NCI-H1436 treated with DMSO at 0.1 percent for 48 hours (cell line): ENCODE data around the gene HGFAC.
"Not testable (repeated sequence)": the region's sequence is repeated elsewhere in the genome, so short reads cannot be mapped to it uniquely, and the experiment has no call there.

Source experiments
- DNase-seq: peaks from one replicate; lab custom pipeline; 2025; lab: John Stamatoyannopoulos, UW

The HGFAC gene

DNA sequence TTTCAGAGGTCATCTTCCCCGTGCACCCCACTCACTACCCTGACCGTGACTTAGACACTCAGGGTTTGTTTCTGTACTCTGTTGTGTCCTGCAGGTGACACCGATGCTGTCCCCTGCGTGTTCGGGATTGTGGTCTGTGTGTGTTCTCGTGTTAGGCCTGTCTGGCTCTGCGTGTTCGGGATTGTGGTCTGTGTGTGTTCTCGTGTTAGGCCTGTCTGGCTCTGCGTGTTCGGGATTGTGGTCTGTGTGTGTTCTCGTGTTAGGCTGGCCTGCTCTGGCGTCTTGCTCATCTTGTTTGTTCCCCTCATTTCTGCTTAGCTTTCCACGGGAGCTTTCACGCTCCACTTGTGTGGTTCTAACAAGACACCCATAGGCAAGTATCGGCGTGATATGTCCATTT lies 30.6 kb upstream of the HGFAC start:
- not testable (repeated sequence) for DNase-seq

DNA sequence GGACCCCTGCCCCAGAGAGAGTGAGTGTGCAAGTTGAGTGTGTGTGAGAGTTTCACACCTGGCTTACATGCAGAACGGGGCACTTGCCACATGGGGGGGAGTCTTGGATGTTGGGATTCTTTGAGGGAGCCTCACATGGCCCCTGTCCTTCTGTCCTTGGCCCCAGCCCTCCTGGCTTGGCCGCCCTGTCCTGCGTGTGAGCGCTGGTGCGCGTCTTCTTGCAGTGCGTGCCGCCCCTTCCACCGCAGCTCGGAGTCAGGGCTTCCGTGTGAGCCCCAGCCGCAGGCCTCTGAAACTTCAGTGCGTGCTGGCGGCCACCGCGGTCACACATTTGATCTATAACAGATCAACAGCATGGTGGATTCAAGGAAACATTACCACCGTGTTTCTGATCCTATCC lies 30.1 kb upstream of the HGFAC start:
- DNase-seq, result no peak

DNA sequence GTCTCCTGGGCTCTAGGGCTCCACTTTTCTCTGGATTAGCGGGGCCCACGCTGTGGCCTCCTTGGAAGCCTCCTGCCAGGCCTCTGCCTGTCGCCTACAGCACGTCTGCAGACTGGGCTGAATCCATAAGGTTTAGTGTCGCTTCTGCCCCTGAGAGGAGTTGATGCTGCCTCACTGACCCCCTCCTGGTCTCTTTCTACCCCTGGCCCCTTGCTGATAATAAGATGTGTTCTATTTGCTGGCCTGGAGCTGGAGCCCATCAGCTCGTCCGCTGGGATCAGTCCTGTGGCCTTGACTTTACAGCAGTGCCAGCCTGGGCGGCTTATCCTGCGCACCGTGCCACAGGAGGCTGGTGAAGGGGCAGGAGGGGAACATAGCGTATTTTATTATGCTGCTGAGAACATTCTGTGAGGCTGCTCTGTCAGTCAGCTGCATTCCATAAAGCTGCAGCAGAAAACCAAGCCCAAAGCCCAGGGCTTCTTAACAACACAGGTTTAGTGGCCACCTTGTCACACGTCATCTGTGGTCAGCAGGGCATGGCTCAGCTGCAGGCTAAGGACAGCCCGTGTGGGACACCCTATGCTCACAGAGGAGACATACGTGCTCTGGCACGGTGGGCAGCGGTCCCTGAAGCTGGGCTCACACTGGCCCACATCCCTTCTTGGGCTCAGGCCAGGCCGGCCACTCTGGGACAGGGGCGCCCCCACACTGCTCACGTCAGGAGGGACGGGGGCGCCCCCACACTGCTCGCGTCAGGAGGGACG lies 29.3 kb upstream of the HGFAC start:
- no peak for DNase-seq

- no peak for DNase-seq
Observed at GRCh38 chr4:3413217-3413671, 28.5 kb upstream of the HGFAC start.

DNA sequence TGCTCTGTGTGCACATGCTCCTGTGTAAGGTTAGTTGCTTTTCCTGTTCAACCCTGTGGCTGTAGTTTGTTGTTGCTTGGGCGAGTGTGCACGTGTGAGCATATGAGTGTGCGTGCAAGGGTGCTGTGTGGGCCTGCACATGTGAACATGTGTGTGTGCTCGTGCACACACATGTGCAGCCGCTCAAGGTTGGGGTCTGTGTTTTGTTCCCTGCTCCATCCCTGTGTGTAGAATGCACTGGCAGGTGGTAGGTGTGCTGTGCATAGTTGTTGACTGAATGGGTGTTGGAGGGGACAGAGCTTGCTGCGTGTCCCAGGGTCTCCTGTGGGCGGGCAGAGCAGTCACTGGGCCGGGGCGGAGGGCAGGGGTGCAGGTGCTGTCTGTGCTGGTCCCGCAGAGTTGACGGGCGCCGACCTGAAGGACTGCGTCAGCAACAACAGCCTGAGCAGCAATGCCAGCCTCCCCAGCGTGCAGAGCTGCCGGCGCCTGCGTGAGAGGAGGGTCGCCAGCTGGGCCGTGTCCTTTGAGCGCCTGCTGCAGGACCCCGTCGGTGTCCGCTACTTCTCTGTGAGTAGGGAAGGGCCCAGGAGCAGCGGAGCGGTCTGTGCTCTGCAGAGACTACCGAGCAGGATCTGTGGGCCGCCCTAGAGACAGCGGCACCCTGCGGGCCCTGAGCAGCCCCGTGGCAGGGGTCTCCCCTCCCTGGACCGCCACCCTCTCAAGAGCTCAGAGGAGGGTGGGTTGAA lies 27.9 kb upstream of the HGFAC start:
- DNase-seq, result no peak

DNA sequence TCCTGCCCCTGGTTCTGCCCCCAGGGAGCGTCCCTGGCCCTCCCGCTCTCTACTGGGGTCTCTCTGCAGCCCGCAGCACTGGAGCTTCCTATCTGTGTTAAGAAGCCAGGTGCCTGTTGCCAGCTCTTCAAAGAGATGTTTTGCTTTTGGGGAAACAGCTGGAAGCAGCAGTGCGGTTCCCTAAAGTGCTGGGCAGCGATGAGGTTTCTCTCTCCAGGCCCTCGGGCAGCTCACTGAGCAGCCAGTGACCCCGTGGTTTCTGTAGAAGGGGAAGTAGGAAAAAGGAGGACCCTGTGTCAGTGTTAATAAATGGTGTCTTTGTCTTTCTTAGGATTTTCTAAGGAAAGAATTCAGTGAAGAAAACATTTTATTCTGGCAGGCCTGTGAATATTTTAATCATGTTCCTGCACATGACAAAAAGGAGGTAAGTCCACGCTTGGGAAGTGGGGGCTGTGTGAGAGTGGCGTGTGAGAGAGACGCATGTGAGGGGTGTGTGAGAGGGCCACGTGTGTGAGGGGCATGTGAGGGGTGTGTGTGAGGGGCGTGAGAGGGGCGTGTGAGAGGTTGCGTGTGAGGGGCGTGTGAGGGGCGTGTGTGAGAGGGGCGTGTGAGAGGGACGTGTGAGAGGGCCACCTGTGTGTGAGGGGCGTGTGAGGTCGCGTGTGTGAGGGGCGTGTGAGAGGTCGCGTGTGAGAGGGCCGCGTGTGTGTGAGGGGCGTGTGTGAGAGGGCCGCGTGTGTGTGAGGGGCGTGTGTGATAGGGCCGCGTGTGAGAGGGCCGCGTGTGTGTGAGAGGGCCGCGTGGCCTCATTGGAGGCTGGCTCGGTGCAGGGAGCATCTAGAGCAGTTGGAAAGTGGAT lies 27.1 kb upstream of the HGFAC start:
- no peak for DNase-seq

GRCh38 chr4:3415471-3416141 lies 26.2 kb upstream of the HGFAC start:
- DNase-seq, result no peak

GRCh38 chr4:3416270-3416669 lies 25.5 kb upstream of the HGFAC start:
- DNase-seq, result no peak

- no peak for DNase-seq
Observed at GRCh38 chr4:3416821-3417221, 24.9 kb upstream of the HGFAC start.

DNA sequence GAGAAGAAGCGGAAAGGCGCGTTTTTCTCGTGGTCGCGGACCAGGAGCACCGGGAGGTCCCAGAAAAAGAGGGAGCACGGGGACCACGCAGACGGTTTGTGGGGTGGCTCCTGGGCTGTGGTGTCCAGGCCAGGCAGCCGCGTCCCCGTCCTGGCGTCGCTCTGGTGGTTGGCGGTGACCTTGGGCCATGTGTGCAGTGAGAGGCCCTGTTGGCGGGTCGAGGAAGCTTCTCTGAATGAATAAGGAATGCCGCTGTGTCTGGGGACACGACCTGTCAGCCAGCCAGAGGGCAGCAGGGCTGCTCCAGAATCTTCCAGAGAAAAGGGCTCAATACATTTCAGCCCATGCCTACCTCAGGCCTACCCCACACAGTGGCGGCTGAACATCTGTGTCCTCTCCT lies 24.3 kb upstream of the HGFAC start:
- no peak for DNase-seq

DNA sequence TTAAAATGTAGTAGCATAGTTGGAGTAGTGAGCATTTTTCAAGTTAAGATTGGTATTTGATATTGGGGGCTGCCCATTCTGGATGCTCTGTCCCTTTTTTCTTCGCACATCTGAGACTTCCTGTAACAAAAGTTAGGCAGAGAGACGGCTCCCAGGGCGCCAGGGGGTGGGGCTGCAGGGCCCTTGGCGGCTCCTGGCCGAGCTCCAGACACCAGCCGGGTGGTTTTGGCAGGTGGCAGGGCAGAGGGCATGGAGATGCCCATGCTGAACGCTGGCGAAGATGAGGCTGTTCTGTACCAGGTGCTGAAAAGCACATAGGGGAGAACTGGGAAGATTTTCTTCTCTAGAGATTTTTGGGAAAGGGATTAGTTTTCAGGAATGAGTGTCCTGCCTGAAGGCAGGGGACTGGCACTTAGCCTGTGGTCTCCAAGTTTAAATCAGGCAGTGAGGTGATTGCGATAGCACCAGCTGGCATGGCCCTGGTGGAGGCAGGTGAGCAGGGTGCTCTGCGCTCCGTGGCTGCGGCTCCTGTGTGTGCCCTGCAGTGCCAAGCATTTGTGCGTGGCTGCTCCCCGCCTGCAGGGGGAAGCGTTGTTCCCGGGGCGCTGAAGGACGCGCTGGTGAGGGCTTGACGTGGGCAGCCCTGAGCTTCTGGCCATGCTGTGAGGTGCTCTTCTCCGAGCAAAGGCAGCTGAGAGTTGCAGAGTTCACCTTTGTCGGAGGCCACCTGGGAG lies 23.6 kb upstream of the HGFAC start:
- no peak for DNase-seq

DNA sequence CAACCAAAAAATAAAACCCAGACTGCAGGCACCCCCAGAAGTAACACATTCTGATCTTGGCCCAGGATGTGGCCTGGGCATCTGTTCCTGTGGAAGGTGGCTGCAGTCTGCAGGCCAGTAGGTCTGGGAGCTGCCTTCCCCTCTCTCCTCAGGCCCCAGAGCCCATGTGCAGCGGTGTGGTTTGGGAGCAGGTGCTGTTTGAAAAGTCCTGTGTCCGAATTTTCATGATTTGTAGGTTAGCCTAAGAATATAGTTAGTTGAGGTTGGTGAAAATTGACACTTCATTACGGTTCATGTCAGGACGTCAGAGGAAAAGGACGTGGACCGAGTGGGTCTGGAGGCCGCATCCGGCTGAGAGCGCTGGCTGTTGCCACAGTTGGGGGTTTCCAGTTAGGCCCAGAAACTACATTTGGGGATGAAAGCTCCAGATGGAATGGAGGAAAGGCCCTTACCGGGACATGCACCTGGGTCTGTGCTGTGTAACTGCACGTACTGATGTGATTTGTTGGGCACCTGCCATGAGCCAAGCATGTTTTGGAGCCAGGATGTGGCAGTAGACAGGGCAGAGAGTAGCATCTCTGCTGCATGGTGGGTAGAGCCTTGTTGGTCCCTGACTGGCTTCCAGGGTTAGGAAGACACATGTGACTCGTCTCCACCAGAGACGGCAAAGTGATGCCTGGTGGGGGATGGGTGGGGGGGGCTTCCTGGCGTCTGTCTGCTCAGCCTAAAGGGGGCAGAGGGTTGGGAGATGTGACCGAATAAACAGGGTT lies 21.7 kb upstream of the HGFAC start:
- no peak for DNase-seq

GRCh38 chr4:3420606-3420955 lies 21.2 kb upstream of the HGFAC start:
- no peak for DNase-seq

DNA sequence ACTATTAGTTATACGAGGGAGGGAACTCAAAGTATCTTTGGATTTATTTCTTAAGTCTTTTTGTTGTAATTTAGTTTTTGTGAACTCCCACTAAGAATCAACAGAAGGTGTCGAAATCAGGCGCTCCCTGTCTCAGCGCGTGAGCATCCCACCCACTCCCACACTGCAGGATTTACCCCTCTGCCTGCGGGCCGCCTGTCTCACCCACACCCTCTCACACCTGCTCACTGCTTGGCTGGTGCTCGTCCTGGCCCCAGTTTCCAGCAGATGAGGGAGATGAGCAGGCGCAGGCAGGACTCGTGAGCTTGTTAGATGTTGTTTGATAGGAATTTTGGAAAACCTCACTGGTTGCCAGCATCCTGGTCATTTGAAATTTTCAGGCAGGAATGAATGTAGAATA lies 20.8 kb upstream of the HGFAC start:
- no peak for DNase-seq

DNA sequence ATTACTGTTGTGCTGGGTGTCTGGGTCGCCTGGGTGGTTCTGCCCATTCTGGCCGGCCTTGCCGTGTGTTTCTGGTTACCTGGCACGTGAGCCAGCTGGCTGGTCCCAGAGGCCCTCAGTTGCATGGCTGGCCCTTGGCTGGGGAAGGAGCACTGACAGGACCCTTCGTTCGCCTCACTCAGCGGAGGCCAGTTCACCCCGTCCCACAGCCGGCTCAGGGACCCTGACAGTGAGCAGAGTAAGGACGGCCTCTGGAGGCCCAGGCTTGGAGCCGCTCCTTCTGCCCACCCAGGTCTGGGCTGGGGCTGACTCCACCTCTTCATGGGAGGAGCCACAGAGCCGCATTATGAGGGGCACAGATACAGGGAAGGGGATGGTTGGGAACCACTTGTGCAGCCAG lies 20.3 kb upstream of the HGFAC start:
- no peak for DNase-seq

- DNase-seq, result no peak
Observed at GRCh38 chr4:3422241-3422801, 19.4 kb upstream of the HGFAC start.

GRCh38 chr4:3422808-3423297 lies 18.9 kb upstream of the HGFAC start:
- DNase-seq, result no peak

DNA sequence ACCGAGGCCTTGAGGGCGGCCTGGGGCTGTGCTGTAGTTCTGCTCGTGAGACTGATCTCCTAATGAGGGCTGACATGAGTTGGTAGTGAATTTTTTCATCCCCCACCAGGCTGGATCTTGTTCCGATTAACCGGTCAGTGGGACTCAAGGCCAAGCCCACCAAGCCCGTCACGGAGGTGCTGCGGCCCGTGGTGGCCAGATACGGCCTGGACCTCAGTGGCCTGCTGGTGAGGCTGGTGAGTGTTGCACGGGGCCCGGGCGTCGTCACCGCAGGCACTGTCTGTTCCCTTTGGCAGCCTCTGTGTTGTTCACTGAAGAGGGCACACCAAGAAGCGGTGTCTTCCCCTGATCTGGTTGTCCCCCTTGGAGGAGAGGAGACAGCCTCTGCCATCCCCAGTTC lies 18.4 kb upstream of the HGFAC start:
- no peak for DNase-seq

DNA sequence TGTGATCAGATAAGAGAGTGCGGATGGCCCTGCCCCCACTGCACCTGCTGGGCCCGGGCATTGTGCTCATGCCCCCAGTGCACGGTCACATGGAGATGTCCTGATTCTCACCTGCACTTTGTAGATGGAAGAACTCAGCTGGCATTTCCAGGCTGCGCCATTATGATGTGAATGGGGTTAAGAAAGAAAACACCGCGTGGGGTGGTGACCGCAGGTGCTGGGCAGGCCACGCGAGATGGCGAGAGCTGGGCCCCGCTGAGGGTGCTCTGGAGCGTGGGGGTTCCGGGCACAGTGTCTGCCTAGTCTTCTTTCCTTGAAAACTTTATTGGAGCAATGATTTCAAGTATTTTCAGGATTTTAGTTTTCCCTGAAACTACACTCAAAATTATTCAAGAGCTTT lies 17.8 kb upstream of the HGFAC start:
- DNase-seq, result no peak

DNA sequence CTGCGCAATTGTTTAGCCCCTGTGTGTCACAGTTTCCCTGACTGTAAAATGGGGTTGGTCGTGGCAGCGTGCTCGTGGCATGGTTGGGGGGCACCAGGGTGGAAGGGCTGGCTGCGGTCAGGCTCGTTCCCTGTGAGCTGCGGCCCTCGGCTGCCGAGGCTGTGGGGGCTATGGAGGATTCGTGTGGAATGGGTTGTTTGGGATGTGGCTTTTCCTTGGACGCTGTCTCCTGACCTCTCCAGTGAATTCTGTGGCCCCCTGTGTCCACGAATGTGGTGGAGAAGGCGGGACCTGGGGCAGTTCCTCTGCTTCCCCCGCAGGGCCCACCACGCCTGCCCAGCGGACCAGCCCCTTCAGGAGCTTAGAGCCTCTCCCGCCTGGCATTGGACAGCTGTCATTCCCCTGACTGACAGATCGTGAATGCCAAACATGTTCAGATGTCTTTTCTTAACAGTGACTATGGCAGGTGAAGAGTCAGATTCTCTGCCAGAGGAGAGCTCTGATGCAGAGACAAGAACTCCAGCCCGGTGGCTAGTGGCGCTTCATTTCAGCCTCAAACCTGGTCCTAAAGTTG lies 17.2 kb upstream of the HGFAC start:
- DNase-seq, result no peak
